ENCODE results near the gene RFLNA. TPM values are rescaled to one million over a fixed set of nuclear protein-coding genes. Genes with fewer than 3 reads are reported as not detected.
"Not testable (repeated sequence)": the region's sequence is repeated elsewhere in the genome, so short reads cannot be mapped to it uniquely, and the experiment has no call there.

Gene RFLNA
- total and polyA plus RNA-seq, 9 donors, result 3.3 to 11.1 (median 7.4) TPM

DNA sequence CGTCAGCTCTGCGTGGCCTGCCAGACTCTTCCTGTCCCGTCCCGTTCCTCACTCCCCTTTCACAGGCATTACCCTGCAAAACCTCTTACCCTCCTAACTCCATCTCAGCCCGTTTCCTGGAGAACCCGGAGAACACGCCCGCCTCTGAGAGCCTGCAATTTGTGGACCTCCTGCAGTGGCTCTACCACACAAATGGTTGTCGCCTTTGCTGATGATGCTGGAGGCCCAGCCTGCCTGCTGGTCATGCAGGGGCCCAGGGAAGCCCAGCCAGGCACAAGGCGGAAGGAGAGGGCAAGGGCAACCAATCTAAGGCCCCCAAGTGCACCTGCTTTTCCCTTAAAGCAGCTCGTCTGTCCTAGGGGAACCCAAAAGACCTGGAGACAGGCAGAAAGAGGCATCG, 22.5 kb downstream of the RFLNA start:
- Histone ChIP-seq H3K4me3 (ENCODE audit: low read length) (no peak overlapping the region), H3K27me3 (ENCODE audit: control insufficient read depth, insufficient read depth, low read length) (peaks cover 8% of the 10 kb centered on the region), H3K9me3 (replicated peaks; ENCODE audit: control insufficient read depth, low read depth, low read length) (no peaks in the 10 kb centered on the region), H3K27ac (ENCODE audit: low read length) (no peak overlapping the region), H3K36me3 (ENCODE audit: control insufficient read depth, insufficient read depth, low read length) (peaks cover under 1% of the 10 kb centered on the region), H3K4me1 (ENCODE audit: control insufficient read depth, insufficient read depth, low read length) (no peaks in the 10 kb centered on the region)
- no peak for DNase-seq
- WGBS (ENCODE audit: insufficient coverage), result 46% methylated on average over 8 of the region's 12 CpGs

DNA sequence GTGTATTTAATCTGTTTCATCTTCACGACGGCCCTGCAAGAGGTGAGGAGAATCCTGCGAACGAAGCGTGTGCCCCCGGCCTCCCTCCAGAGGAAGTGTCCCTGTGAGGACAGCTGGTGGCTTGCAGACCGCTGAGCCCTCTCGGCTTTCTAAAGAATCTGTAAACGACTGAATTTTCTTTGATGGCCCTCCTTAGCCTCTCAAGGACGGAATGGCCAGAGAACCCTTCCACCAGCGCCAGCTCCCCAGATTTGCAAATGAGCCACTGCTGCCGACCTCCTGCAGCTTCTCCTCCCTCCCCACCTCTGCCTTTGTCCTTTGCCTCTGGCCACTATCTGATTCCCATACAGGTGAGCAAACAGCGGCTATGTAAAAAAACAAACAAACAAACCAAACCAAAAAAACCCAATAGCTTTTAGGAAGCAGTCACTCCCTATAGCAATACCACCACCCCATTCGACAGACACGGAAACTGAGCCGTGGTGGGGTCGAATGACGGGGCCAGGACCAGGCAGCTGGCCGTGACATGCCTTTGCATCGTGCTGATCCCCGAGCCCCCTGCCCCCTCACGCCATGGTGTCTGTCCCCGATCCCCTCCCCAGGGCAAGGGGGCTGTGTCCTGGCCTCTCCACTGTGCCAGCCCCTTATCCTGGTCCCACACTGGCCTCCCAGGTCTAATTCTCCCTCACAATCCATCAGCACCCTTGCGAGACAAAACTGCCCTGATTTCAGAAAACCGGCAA, 23.6 kb downstream of the RFLNA start:
- DNase-seq, result no peak
- H3K27me3 ChIP-seq (ENCODE audit: control insufficient read depth, insufficient read depth, low read length), result peaks cover 8% of the 10 kb centered on the region
- H3K36me3 ChIP-seq (ENCODE audit: control insufficient read depth, insufficient read depth, low read length), result peaks cover 8% of the 10 kb centered on the region
- no peak overlapping the region for H3K27ac ChIP-seq (ENCODE audit: low read length)
- H3K4me3 ChIP-seq (ENCODE audit: low read length), result no peak overlapping the region
- WGBS (ENCODE audit: insufficient coverage), result 44% methylated on average over 22 of the region's 25 CpGs
- peaks cover 4% of the 10 kb centered on the region for H3K9me3 ChIP-seq (replicated peaks; ENCODE audit: control insufficient read depth, low read depth, low read length)
- no peaks in the 10 kb centered on the region for H3K4me1 ChIP-seq (ENCODE audit: control insufficient read depth, insufficient read depth, low read length)

DNA sequence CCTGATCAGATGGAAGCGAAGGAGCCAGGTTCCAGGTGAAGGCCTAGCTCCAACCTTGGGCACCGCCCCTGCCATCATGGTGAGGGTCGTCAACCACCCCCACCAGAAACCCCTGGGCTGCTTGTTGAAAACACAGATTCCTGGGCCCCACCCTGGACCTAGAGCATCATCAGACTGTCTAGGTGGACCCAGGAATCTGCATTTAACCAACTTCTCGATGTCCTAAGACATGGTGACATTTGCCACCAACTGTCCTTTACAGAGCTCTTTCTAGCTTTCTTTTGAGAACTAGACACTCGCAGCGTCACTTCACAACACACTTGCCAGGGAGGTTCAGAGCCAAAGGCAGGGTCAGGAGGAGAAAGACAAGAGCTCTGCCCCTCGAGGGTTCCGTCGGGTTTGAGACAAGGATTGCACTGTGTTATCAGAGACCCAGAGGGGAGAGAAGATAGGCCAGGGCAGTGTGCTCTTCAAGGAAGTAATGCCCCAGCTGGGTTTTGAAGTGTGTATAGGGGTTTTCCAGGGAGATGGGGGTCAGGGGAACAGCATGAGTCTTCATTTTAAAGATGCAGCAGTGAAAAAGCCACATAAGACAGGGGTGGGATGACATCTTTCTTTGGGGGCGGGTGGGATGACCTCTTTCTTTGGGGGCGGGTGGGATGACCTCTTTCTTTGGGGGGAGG, 24.6 kb downstream of the RFLNA start:
- DNase-seq, result no peak
- 71% methylated on average over 6 of the region's 11 CpGs for WGBS (ENCODE audit: insufficient coverage)
- Histone ChIP-seq H3K4me1 (ENCODE audit: control insufficient read depth, insufficient read depth, low read length) (no peaks in the 10 kb centered on the region), H3K4me3 (ENCODE audit: low read length) (no peak overlapping the region), H3K9me3 (replicated peaks; ENCODE audit: control insufficient read depth, low read depth, low read length) (peaks cover 13% of the 10 kb centered on the region), H3K27ac (ENCODE audit: low read length) (no peak overlapping the region), H3K27me3 (ENCODE audit: control insufficient read depth, insufficient read depth, low read length) (peaks cover 8% of the 10 kb centered on the region), H3K36me3 (ENCODE audit: control insufficient read depth, insufficient read depth, low read length) (peaks cover 18% of the 10 kb centered on the region)

DNA sequence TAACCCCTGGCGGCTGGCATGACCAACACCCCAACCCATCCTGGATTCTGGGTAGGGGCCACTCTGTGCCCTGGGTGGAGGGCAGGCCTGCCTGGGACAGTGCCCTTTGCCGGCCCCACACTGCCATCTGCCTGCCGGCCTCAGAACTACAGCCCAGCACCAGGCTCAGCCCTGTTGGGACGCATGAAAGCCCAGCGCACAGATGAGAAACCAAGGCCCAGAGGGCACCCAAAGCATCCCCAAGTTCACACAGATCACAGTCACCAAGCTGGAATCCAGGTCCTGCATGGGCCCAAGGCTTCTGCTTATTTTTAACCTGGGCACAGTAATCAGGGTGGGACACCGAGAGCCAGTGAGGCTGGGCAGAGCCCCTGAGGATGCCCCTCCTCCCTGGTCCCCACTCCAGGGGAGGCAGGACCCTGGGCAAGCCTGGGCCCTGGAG, 26.2 kb downstream of the RFLNA start:
- no peak overlapping the region for H3K4me3 ChIP-seq (ENCODE audit: low read length)
- no peaks in the 10 kb centered on the region for H3K4me1 ChIP-seq (ENCODE audit: control insufficient read depth, insufficient read depth, low read length)
- peak; percentile 55 for DNase-seq
- 27% methylated on average over 5 of the region's 6 CpGs for WGBS (ENCODE audit: insufficient coverage)
- peaks cover 8% of the 10 kb centered on the region for H3K27me3 ChIP-seq (ENCODE audit: control insufficient read depth, insufficient read depth, low read length)
- H3K36me3 ChIP-seq (ENCODE audit: control insufficient read depth, insufficient read depth, low read length), result peaks cover 33% of the 10 kb centered on the region
- no peak overlapping the region for H3K27ac ChIP-seq (ENCODE audit: low read length)
- peaks cover 17% of the 10 kb centered on the region for H3K9me3 ChIP-seq (replicated peaks; ENCODE audit: control insufficient read depth, low read depth, low read length)

DNA sequence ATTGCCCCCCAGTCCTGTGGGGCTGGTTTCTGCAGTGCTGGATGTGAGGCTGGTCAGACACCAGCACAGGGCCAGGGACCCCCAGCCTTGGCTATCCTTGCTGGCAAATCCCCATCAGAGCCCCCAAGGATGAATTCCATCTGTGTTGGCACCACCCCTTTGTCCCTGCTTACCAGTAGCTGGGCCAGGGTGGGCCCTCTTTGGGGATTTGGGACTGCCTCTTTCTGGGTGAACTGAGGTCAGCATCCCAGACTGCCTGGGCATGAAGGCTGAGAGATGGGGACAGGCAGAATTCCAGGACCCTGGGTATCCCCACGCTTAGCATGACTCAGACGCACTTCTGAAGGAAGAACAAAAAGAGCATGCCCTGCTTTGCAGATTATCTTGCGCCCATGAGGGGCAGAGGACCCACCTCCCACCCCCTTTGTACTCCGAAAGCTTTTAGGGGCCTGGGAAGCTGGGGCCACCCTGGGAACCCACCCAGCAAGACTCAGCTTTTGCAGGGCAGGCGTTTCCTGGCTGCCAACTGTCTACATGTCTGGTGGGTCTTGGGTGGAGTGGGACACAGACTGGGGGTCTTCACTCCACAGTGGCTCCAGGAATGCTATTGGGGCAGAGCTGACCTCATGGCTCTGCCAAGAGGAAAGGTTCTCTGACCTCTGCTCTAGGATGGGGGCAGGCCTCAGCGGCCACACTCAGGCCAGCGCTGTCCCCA, 26.8 kb downstream of the RFLNA start:
- WGBS (ENCODE audit: insufficient coverage), result 83% methylated on average over 5 of the region's 7 CpGs
- H3K27me3 ChIP-seq (ENCODE audit: control insufficient read depth, insufficient read depth, low read length), result peaks cover 8% of the 10 kb centered on the region
- no peak overlapping the region for H3K27ac ChIP-seq (ENCODE audit: low read length)
- H3K4me3 ChIP-seq (ENCODE audit: low read length), result no peak overlapping the region
- peaks cover 40% of the 10 kb centered on the region for H3K36me3 ChIP-seq (ENCODE audit: control insufficient read depth, insufficient read depth, low read length)
- peak; percentile 38 for DNase-seq
- peaks cover 5% of the 10 kb centered on the region for H3K4me1 ChIP-seq (ENCODE audit: control insufficient read depth, insufficient read depth, low read length)
- H3K9me3 ChIP-seq (replicated peaks; ENCODE audit: control insufficient read depth, low read depth, low read length), result peaks cover 17% of the 10 kb centered on the region

DNA sequence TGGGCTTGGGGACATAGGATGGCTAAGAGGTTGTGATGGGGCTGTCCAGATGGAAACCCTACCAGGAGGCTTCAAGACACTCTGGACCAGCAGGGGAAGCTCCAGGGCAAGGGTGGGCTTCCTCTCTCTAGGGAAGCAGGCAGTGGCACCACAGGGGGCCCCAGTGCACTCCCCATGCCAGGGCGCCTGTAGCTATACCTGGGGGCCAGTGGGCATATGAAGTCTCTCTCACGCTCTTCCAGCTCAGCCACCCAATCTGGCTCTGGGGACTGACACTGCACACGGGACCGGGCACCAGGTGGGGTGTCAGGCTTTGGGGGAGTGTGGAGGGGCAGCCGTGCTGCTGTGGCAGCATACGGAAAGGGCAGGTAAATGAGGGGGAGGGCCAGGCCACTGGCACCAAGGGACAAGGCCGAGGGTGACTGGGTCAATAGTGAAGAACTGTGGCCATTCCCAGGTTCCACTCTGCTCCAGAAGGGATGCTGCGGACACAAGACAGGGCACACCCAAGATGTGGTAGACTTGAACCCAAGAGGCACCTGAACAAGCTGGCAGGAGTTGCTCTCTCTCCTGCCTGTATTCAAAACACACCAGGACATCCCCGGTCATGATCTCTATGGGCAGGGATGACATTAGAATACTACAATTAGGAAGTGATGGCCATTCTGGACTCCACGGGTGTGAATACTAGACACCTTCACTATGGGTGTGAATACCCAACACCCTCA, 27.5 kb downstream of the RFLNA start:
- H3K36me3 ChIP-seq (ENCODE audit: control insufficient read depth, insufficient read depth, low read length), result peaks cover 46% of the 10 kb centered on the region
- peaks cover 8% of the 10 kb centered on the region for H3K27me3 ChIP-seq (ENCODE audit: control insufficient read depth, insufficient read depth, low read length)
- H3K27ac ChIP-seq (ENCODE audit: low read length), result no peak overlapping the region
- peaks cover 17% of the 10 kb centered on the region for H3K9me3 ChIP-seq (replicated peaks; ENCODE audit: control insufficient read depth, low read depth, low read length)
- DNase-seq, result no peak
- WGBS (ENCODE audit: insufficient coverage), result 90% methylated on average over 5 of the region's 10 CpGs
- peaks cover 12% of the 10 kb centered on the region for H3K4me1 ChIP-seq (ENCODE audit: control insufficient read depth, insufficient read depth, low read length)
- no peak overlapping the region for H3K4me3 ChIP-seq (ENCODE audit: low read length)

DNA sequence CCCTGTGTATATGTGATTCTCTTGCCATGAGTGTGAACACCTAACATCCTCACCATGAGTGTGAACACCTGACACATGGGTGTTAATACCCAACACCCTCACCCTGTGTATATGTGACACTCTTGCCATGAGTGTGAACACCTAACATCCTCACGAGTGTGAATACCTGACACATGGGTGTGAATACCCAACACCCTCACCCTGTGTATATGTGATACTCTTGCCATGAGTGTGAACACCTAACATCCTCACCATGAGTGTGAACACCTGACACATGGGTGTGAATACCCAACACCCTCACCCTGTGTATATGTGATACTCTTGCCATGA, 28.1 kb downstream of the RFLNA start:
- not testable (repeated sequence) for H3K4me3 ChIP-seq (ENCODE audit: low read length); H3K27ac ChIP-seq (ENCODE audit: low read length); DNase-seq; H3K27me3 ChIP-seq (ENCODE audit: control insufficient read depth, insufficient read depth, low read length)
- H3K4me1 ChIP-seq (ENCODE audit: control insufficient read depth, insufficient read depth, low read length), result peaks cover 17% of the 10 kb centered on the region
- peaks cover 17% of the 10 kb centered on the region for H3K9me3 ChIP-seq (replicated peaks; ENCODE audit: control insufficient read depth, low read depth, low read length)
- peaks cover 51% of the 10 kb centered on the region for H3K36me3 ChIP-seq (ENCODE audit: control insufficient read depth, insufficient read depth, low read length)
- WGBS (ENCODE audit: insufficient coverage), result no CpG with 5 or more reads among the region's 1 CpG

DNA sequence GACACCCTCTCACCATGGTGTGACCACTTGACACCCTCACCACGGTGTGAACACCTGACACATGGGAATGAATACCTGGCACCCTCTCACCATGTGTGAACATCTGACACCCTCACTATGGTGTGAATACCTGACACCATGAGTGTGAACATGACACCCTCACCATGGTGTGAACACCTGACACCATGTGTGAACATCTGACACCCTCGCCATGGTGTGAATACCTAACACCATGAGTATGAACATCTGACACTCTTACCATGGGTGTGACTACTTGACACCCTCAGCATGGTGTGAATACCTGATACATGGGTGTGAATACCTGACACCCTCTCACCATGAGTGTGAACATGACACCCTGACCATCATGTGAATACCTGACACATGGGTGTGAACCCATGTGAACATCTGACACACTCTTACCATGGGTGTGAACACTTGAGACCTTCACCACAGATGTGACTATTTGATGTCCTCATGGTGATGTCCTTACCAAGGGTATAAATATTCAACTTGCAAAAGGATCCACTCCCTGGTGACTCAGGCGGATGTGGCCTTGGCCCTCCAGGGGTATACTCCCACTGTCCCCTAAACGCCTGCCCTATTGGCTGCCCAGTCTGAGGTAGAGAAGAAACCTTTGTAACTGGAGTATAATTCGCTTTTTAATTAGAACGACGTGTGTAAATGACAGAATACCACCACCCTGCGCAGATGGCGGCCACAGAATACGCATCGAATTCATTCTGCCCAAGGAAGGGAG, 29.1 kb downstream of the RFLNA start:
- Histone ChIP-seq H3K36me3 (ENCODE audit: control insufficient read depth, insufficient read depth, low read length) (peaks cover 61% of the 10 kb centered on the region), H3K9me3 (replicated peaks; ENCODE audit: control insufficient read depth, low read depth, low read length) (peaks cover 17% of the 10 kb centered on the region), H3K27ac (ENCODE audit: low read length) (no peak overlapping the region), H3K4me3 (ENCODE audit: low read length) (no peak overlapping the region), H3K27me3 (ENCODE audit: control insufficient read depth, insufficient read depth, low read length) (peaks cover 2% of the 10 kb centered on the region), H3K4me1 (ENCODE audit: control insufficient read depth, insufficient read depth, low read length) (peaks cover 26% of the 10 kb centered on the region)
- DNase-seq, result peak; percentile 40
- WGBS (ENCODE audit: insufficient coverage), result 96% methylated on average over 4 of the region's 11 CpGs

DNA sequence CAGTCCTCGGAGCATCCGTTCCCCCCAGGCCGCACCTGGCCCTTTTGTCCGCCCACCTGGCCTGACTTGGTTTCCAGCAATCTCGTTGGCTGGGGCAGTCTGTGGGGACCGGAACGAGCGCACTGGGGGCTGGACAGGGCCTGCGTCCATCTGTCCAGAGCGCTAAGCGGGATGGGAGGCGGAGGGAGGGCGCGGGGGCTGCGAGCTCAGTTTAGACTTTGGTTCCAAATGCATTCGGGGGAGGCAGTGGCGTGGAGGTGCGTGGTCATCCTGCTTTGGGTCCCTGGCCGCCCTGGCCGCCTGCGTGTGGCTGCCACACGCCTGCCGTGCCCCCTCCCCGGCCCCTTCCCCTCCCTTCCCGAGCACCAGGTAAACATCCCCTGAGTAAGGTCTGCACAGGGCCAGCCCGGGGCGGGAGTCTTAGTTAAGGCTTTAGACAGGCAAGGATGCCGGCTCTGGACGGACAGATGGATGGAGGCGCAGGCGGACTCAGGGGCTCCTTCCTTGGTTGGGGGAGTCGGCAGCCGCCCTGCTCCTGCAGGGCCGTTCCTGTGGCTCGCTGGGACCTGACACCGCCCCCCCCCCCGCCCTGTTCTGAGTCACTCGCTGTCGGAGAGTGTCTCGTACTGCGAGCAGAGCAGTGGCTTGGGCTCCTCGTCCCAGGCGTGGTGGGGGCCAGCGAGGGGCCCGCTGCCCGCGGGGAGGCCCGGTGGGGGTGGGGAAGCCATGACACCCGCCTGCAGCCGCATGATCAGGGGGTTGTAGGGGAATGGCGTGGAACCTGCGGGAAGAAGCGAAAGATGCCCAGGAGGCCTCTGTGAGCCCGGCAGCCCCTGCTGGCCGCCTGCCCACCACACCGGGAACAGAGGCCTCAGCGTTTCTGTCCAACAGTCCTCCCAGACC, 30.2 kb downstream of the RFLNA start:
- Histone ChIP-seq H3K4me3 (ENCODE audit: low read length) (no peak overlapping the region), H3K9me3 (replicated peaks; ENCODE audit: control insufficient read depth, low read depth, low read length) (peaks cover 17% of the 10 kb centered on the region), H3K27me3 (ENCODE audit: control insufficient read depth, insufficient read depth, low read length) (no peaks in the 10 kb centered on the region), H3K36me3 (ENCODE audit: control insufficient read depth, insufficient read depth, low read length) (peaks cover 72% of the 10 kb centered on the region), H3K27ac (ENCODE audit: low read length) (no peak overlapping the region), H3K4me1 (ENCODE audit: control insufficient read depth, insufficient read depth, low read length) (peaks cover 26% of the 10 kb centered on the region)
- no peak for DNase-seq
- WGBS (ENCODE audit: insufficient coverage), result 93% methylated on average over 51 of the region's 57 CpGs
